ENCODE results near the gene GNGT2.
"Not testable (repeated sequence)": the region's sequence is repeated elsewhere in the genome, so short reads cannot be mapped to it uniquely, and the experiment has no call there.

The GNGT2 gene

GRCh38 chr17:49201481-49201927 is 8.9 kb downstream of the GNGT2 start:
- no peak for DNase-seq

DNA sequence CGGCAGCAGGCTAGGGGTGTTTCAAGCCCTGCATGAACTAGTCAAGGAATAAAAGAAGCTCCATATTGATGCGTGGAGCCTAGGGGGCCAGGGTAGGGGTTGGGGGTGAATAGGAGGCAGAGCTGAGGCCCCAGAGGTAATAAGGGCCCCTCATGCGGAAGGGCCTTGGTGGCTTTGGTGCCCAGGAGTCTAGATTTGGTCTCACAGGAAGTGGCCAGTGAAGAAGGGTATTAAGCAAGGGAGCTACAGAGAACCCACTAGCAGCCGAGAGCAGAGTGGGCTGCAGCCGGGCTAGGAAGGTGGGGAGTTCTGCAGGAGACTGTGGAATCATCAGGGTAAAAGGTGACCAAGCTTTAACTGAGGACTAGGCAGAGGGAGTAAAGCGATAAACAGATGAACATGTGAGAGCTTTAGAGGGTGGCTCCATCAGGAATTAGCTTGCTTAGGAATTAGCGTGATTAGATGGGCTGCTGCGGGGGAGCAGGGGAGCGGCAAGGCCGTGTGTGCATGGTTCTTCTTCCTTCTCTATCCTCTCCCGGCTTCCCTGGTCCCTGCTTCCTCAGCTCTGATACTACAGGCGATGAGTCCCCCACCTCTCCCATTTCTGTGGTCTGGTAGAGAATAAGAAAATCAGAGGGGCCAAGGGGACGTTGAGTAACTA is 9.8 kb downstream of the GNGT2 start:
- DNase-seq = no peak

DNA sequence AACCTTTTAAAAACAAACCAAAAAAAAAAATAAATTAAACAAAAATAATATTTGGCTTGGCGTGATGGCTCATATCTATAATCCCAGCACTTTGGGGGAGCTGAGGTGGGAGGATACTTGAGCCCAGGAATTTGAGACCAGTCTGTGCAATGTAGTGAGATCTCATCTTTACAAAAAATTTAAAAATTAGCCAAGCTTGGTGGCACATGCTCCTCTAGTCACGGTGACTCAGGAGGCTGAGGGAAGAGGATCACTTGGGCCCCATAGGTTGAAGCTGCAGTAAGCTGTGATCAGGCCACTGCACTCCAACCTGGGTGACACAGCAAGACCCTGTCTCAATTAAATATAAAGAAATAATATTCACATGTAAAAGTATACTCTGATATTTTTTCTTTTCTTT is 12.2 kb downstream of the GNGT2 start:
- no peak for DNase-seq

DNA sequence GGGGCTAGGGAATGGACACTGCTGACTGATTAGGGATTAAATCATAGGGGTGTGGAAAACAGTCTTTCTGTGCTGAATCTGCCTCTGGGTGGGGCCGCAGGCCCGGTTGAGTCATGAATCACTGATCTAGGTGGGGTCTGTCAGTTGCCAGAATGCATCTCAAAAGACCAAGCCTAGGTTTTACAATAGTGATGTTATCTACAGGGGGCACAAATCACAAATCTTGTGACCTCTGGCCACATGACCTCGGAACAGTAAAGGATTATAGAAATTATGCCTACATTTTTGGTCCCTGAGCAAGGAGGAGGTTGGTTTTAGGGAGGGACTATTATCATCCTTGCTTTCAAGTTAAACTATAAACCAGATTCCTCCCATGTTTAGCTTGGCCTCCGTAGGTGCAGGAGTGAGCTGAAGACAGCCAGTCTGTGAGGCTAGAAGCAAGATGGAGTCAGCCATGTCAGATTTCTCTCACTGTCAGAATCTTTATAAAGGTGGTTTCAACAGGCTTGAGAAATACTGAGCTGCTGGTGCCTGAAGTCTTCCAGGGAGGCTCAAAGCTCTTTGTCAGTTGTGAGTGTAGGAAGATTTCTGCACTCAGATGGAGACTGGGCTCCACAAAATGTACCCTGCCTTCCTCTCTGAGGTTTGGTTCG is 12.9 kb downstream of the GNGT2 start:
- DNase-seq = no peak

DNA sequence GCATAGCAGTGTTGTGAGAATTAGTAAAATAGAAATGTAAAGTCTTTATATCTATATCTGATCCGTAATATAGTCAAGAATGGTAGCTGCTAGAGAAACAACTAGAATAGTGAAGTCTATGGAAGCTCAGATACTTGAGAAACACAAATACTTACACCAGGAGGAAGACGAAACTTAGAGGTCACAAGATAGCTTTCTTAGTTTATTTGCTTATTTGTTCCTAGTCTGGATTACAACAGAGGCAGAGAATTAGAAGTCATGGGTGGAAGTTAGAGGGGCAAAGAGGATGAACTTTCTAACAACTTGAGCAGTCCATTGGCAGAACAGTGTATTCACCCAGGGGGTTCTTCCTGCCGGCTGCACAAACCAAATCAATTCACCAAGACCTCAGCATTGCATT is 13.9 kb downstream of the GNGT2 start:
- no peak for DNase-seq

DNA sequence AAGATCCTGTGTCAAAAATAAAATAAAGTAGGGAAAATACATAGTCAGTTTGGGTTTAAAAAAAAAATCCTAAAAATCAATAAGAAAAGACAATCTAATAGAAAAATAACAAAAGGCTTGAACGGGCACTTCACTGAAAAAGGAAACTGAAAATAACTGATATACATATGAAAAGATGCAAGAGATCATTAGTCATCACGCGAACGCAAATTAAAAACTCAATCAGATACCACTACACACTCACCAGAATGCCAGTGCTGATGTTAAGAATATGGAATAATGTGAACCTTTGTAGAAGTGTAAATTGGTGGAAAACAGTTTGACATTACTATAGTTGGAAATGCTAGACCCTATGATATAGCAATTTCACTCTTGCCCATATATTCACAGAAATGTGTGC is 14.6 kb downstream of the GNGT2 start:
- DNase-seq = no peak

DNA sequence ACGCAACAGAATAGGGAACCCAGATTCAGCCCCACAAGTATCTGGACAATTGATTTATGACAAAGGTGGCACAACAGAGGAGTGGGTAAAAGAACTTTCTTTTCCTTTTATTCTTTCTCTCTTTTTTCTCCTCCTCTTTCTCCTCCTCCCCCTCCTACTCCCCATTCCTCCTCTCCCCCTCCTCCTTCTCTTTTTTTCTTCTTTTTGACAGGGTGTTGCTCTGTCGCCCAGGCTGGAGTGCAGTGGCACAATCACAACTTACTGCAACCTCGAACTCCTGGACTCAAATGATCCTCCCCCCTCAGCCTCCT is 16.1 kb downstream of the GNGT2 start:
- DNase-seq = no peak

DNA sequence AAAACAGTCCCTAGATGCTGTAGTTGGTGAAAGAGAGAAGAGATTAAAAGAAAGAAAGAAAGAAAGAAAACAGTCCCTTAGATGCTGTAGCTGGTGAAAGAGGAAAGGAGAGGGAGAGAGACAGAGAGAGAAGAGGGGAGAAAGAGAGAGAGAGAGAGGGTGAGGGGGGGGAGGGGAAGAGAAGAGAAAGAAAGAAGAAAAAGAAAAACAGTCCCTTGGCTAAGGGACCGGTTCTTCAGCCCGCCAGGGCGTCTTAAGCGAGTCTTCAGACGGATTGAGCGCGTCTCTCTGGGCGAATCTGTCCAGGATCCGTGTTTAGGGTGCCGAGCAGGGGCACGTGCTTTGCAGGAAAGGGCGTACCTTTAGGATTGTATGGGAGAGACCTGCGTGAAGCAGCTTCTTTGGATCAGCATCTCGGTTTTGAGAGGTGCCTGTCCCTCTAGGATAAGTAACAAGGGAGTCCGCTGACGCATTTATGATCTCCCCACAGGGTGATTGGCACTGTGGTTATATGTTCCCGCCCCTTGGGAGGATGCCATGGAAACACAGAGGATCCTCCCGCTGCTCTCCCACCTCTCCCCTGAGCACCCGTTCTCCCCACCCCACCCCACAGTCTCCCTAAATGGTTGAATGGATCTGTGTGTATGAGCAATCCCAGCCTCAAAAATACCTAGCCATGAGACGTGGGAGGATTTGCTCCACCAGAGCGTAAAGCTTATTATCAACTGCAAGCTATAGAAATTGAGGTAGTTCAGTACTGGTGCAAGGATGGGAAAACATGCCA is 16.7 kb downstream of the GNGT2 start:
- no peak for DNase-seq

GRCh38 chr17:49191917-49192741 is 18.2 kb downstream of the GNGT2 start:
- peak; percentile 100 for DNase-seq

GRCh38 chr17:49191409-49191916 is 18.9 kb downstream of the GNGT2 start:
- no peak for DNase-seq

DNA sequence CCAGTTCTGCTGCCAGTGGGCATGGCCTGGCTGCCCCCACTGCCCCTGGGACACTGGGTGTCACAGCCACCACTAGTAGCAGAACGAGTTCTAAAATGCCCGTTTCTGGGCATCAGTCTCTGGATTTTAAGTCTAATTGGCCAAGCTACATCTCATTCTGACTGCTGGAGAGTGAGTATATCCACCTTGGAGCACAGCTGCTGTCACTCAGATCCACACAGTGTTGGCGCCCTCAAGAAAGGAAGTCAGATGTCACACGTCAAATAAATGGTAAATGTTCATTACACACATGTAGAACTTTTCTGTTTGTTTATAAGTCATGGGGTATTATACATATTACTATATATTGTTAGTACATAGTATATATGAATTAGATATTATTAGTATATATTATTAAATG is 19.4 kb downstream of the GNGT2 start:
- DNase-seq = no peak

DNA sequence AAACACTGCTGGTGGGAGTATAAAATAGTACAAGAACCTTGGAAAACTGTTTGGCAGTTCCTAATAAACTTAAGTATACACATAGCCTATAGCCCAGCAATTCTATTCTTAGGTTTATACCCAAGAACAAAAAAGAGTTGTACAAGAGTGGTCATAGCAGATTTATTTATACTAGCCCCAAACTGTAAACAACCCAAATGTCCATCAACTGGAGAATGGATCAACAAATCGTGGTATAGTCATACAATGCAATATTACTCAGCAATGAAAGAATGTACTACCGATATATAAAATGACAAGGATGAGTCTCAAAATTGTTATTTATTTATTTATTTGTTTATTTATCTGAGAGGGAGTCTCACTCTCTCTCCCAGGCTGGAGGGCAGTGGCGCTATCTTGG is 23.1 kb downstream of the GNGT2 start:
- no peak for DNase-seq

DNA sequence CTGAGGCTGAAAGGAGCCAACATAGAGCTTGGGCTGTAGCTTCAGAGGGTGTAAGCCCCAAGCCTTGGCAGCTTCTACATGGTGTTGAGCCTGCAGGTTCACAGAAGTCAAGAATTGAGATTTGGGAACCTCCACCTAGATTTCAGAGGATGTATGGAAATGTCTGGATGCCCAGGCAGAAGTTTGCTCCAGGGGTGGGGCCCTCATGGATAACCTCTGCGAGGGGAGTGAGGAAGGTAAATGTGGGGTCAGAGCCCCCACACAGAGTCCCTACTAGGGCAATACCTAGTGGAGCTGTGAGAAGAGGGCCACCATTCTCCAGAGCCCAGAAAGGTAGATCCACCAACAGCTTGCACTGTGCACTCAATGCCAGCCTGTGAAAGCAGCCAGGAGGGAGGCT is 25.0 kb downstream of the GNGT2 start:
- DNase-seq = not testable (repeated sequence)

DNA sequence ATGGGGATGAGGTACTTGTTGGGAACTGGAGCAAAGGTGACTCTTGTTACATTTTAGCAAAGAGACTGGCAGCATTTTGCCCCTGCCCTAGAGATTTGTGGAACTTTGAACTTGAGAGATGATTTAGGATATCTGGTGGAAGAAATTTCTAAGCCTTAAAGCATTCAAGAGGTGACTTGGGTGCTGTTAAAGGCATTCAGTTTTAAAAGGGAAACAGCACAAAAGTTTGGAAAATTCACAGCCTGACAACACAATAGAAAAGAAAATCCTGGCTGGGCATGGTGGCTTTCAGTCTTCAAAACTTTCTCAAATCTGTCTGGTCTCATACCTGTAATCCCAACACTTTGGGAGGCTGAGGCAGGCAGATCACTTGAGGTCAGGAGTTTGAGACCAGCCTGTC is 25.9 kb downstream of the GNGT2 start:
- DNase-seq = not testable (repeated sequence)

DNA sequence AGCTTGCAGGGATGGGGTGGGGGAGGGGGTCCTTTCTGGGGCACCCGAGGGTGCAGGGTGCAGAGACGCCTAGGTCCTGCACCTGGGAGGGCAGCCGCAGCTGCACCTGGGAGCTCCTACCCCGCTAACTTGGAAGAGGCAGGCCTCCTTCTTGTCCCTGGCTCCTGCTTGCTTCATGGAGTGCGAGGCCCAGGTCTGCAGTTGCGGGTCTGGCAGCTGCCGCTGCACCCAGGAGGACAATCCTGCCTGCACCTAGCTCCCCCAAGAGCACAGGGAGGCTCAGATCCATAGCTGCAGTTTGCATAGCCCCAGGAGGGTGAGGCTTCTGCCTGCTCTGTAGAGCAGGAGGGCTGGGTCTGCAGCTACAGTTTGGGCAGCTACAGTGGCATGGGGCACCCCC is 26.6 kb downstream of the GNGT2 start:
- DNase-seq = no peak

- DNase-seq = no peak
These were observed 27.0 kb downstream of the GNGT2 start for GRCh38 chr17:49183341-49183740.

DNA sequence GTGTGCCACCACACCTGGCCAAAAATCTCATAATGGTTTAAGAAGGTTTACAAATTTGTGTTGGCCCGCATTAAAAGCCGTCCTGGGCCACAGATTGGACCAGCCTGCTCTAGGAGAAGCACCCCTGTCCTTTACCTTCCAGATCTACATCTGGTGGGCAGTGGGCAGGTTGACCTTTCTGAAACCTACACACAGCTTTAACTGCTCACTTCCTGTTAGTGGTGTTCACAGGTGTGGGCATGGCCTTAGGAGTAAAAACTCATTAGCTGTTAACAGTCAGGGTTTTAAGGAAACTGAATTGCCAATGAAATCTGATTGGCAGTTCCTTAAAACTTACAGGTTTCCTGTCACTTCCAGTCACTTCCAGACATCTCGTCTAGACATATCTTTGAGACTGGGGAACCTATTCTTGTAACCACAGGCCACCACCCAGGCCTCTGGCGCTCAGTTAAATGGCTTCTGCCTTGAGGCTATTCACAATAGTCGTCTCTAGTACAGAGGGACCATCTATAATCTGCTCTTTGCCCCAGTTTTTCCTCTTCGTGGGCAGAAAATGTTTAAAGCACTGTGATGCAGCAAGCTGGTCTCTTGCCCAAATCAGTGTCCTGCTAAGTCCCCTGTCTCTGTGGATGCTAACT is 29.3 kb downstream of the GNGT2 start:
- no peak for DNase-seq

DNA sequence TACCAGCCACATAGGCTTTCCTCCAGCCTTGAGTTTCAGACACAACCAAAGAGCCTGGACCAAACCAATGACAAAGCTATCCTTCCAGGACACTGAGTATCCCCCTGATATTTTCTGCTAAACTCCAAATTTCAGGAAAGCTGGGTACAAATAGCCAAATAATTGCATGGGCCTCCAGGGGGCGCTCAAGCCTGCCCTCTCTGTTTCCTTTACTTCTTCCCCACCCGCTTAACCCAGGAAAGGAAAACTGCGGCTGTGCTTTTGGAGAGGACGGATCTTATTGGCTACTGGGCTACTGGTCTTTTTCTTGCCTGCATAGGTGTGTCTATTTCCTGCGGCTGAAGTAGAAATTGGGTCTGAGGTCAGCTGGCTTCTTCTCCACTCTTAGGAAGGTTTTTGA is 30.1 kb downstream of the GNGT2 start:
- peak; percentile 89 for DNase-seq

DNA sequence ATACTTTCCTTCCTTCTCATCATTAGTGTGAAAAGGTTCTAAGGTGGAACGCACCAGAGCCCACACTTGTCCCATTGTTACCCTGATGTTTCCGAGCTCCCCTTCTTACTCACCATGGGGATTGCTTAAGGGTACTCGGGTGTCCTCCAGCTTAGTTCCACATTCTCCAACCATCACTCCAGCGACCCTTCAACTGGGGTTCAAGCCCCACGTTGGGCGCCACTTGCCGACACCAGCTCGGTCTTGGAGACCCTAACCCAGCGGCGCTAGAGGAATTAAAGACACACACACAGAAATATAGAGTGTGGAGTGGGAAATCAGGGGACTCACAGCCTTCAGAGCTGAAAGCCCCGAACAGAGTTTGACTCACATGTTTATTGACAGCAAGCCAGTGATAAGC is 34.4 kb downstream of the GNGT2 start:
- DNase-seq = not testable (repeated sequence)

DNA sequence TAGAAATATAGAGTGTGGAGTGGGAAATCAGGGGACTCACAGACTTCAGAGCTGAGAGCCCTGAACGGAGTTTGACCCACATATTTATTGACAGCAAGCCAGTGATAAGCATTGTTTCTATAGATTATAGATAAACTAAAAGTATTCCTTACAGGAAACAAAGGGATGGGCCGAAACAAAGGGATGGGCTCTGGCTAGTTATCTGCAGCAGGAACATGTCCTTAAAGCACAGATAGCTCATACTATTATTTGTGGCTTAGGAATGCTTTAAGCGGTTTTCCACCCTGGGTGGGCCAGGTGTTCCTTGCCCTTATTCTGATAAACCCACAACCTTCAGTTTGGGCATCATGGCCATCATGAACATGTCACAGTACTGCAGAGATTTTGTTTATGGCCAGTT is 39.7 kb downstream of the GNGT2 start:
- DNase-seq = not testable (repeated sequence)

GRCh38 chr17:49170216-49170615 is 40.2 kb downstream of the GNGT2 start:
- DNase-seq = no peak

- no peak for DNase-seq
These were observed 41.7 kb downstream of the GNGT2 start for GRCh38 chr17:49168706-49169105.

- DNase-seq = no peak
These were observed 45.2 kb downstream of the GNGT2 start for GRCh38 chr17:49165143-49165542.

Measured in activated CD8-positive, alpha-beta memory T cell treated with anti-CD3 and anti-CD28 coated beads for 24 hours (primary cell).